Suppressor macrophage treated with lipopolysaccharide for 1 hour (primary cell): ENCODE measurements around the gene ARHGEF33.

Experiments used
- DNase-seq, 3 donors: peaks; one replicate each; pipeline ENCODE4 v3.0.0-alpha.2; 2020 to 2022

ARHGEF33 gene

DNA sequence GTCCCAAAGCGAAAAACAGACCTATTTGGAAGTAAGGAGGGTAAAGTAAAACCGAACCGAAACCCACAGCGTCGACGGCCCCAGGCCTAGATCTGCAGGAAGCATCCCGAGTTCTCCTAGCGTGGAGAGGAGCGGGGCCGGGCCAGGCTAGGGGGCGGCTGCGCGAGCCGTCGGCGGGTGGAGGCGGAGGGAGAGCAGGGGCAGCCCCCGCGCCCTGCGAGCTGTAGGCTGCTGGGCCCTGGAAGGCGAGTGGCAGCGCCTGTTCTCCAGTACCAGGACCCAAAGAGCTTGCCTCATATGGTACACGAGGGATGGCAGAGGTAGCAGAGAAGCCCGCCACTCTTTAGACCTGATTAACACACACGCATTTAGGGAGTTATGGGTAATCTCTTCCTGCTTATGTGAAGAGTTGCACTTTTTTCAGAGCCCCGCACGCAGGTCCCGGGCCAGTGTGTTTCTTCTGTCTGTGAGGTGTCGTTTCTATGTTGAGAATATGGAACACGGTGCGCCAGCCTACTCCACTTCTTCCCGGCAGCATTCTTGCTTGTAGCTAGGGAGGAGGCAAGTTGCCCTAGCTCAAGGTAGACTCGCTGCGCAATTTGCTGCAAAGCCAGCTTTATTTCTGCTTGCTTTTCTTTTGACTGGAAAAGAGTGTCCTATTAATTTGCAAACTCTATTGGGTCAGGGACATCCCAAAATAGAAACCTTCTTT is 71.1 kb downstream of the ARHGEF33 start:
- DNase-seq: no peak

DNA sequence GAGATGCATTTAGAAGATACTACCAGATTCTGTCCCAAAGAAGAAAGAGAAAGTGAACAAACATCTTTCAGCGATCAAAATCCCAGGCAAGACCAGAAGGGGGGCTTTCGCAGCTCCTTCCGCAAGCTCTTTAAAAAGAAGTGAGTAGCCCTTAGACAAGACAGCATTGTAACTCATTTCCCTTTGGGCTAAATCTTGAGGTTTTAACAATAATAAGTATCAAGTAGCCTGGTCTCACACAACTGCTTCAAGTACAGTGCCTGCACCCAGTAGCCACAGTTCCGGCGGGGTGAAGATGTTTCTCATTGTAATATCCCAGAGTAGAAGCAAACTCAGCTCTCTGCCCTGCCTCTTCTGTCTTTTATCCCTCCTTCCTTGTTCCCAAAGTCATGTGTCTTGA is 76.3 kb downstream of the ARHGEF33 start:
- DNase-seq: no peak

GRCh38 chr2:38966678-38967077 is 77.0 kb downstream of the ARHGEF33 start:
- DNase-seq: no peak

DNA sequence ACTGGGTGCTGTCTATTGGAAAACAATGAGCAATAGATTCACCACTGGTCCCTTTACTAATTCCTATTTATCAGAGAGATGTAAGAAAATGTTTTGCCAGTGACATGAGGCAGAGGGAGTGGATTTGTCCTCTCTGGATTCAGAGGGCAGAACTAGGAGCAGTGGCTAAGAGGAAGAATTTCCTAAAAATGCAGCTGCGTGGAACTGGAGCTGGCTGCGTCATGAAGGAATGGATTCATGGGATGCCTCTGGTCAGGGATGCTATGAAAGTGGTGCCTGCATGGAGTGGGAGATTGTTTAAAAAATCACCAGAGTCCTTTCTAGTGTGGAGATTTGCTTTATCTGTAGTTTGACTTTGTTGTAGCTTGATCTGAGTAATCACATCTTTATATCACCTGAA is 78.3 kb downstream of the ARHGEF33 start:
- no peak for DNase-seq

GRCh38 chr2:38971377-38971776 is 81.7 kb downstream of the ARHGEF33 start:
- no peak for DNase-seq

- DNase-seq: no peak
Observed at GRCh38 chr2:38973266-38973665, 83.6 kb downstream of the ARHGEF33 start.

DNA sequence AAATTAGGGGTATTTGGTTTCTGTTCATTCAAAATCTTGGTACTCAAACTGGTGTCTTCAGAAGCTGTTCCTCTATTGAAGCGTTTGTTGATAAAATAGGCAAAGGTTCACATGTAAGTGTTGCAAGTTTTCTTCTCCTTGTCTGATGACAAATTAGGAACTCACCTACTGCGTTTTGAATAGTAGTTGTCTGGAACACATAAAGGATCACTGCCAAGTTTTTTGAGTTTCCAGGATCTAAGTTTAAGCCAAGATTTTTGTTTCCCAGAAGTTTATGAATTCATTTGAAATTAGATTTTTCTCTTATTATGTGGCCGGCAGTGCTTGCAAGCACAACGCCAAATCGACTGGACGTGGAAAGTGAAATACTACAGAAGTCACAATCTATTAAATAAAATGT is 85.4 kb downstream of the ARHGEF33 start:
- no peak for DNase-seq

DNA sequence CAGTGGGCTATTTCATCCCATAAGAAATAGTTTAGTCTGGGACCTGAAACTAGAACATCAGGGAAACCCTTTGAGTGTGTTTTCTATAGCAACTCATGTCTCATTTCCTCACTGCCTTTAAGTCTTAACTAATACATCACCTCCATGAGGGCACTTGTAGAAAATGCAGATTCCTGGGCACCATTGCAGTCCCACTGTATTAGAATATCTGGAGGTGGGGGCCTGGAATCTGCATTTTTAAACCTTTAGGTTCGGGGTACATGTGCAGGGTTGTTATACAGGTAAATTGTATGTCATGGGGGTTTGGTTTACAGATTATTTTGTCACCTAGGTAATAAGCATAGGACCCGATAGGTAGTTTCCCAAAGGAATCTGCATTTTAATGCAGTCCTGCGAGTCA is 87.4 kb downstream of the ARHGEF33 start:
- DNase-seq: no peak

DNA sequence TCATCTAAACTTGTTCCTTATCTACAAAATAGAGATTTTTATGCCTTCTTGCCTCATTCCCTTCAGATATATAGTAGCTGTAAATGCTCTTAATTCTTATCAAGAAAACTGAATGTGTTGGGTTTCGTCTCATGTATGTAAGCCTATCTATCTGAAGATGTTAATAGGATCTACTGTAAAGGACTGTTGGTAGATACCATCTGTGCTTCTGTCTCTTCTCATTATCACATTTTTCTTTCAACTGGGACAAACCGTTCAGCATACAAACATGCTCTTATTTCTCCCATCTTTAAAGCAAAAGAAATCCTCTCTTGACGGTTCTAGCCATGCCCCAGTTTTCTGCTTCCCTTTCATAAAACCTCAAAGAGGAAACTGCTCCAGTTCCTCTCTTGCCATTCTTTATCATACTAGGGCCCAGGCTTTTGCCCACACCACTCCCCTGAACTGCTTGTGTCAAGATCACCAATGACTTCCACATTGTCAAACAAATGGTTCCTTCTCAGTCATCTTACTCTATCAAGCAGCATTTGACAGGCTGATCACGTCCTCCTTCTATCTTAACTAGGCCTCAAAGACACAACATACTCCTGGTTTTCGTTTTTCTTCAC is 88.7 kb downstream of the ARHGEF33 start:
- peak; percentile 58 to 83 (median 66) for DNase-seq

DNA sequence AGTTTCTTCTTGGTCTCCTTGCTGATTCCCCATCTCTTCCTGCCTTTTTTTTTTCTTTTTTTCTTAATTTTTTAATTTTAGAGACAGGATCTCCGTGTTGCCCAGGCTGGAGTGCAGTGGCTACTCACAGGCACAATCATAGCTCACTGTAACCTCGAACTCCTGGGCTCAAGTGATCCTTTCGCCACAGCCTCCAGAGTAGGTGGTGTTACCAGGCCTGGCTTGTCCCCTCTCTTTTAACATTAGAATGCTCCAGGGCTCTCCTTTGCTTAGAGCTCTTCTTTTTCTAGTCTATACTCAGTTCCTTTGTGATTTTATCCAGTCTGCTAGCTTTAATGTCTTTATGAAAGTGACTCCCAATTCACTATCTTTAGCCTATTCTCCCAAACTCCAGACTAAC is 89.2 kb downstream of the ARHGEF33 start:
- DNase-seq: no peak

- no peak for DNase-seq
Observed at GRCh38 chr2:38981003-38981669, 91.5 kb downstream of the ARHGEF33 start.

DNA sequence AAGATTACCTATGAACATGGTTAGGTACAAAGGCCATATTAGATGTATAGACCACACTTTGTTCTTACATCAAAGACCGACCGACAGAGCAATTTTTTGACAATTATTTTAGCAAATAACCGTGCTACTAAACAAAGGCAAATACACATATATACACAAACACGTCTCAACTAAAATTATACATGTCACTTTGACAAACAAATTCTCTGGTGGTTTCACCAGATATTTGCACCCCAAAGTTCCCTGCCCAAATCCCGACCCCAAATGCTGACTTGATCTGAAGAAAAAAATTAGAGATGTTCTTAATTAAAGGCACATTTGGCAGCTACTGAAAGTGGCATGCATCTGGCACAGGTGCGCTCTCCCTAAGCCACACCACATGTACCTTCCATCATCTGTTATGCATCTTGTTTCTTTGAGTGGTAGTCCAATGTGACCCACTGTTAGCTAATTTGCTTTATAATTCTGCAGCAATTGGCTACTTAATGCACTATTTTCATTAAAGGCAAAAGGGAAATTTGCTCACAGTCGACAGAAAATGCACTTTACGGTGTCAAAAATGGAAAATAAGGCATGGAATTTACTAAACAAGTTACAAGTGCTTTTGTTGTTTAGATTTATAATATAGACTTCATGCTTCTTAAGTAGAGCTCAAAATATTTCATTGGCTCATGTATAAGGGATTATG is 92.1 kb downstream of the ARHGEF33 start:
- no peak for DNase-seq

GRCh38 chr2:38982498-38982897 is 92.8 kb downstream of the ARHGEF33 start:
- DNase-seq: no peak

DNA sequence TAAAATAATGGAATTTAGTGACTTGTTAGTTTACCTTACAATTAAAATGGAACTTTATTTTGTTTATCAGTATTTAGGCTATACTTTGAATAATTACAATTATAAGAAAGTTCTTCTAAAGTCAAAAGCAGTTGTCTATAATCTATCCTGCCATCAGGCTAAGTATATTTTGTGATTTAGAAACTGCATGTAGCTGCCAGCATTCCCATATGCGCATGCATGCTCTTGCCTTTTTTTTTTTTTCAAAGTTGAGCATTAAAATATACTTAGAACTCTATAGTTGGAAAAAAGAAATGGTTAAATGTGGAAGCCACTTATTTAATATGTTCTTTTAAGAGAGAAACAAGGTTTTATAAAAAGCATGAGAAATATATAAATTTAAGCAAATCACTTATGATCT is 99.0 kb downstream of the ARHGEF33 start:
- DNase-seq: no peak

DNA sequence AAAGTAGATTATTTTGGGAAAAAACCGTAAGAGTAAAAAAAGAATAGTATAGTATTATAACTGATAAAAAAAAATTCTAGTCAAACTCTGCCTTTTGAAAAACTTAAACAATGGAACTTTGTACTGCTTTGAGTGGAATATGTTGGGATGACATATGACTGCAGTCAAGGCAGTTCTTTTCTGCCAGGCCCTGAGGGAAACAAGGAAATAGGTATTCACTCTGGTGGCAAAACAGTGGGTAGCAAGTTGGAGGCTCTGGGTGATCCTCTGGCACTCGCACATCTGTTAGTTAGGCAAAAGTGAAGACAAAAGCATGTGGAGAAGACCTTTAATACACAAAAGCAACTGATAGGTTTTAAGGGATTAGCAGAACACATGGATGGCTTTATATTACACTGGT is 102.2 kb downstream of the ARHGEF33 start:
- no peak for DNase-seq

DNA sequence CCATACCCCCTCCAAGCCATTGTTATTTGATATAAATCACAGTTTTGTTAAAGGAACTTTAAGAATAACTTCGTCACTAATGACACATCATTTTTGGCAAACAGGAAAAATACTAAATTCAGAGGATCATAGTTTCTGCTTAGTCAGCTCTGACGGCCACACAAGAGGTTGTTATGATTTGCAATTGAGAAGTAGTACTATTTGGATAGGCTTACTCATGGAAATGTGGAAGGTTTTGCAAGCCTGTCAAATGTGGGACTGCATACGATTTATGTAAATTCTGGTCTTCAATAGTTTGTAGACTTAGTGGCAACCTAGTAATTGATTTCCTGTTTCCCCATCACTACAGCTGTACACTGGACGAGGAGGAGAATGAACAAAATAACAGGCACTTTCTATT is 108.1 kb downstream of the ARHGEF33 start:
- DNase-seq: peak; percentile 72 to 93 (median 85)

DNA sequence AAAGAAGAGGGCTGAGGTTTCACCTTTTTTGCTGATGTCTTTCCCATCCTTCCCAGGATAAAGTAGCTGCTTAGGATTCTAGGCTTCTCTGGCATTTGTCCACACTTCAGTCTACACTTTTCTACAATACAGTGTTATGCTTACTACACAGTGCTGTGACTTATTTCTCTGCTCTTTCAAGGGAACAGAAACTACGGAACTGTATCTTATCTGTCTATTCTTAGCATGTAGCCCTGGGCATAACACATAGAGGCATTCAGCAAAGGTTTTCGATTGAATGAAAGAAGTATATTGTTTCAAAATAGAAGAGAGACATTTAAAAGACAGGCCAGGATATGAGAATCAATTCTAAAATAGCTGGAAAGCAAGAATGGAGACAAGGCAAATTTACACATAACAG is 110.9 kb downstream of the ARHGEF33 start:
- DNase-seq: no peak

- DNase-seq: no peak
Observed at GRCh38 chr2:39007875-39008504, 118.3 kb downstream of the ARHGEF33 start.

DNA sequence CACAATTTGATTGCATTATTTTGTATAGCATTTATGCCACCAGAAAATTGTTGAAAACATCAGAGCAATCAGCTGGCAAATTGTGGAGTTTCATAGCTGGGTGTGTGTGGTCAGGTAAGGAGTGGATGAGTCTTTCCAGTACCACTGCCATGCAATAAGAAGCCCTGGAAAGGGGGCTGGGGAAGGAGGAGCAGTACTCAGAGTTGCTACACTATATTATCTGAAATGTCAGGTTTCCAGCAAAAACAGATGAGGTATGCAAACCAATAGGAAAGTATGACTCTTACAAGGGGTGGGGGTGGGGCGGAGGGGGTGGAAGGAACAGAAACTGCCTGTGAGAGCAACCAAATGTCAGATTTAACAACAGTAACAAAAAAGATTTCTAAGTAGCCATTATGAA is 119.0 kb downstream of the ARHGEF33 start:
- peak; percentile 7 to 23 (median 20) for DNase-seq

GRCh38 chr2:39013871-39014270 is 124.2 kb downstream of the ARHGEF33 start:
- no peak for DNase-seq

DNA sequence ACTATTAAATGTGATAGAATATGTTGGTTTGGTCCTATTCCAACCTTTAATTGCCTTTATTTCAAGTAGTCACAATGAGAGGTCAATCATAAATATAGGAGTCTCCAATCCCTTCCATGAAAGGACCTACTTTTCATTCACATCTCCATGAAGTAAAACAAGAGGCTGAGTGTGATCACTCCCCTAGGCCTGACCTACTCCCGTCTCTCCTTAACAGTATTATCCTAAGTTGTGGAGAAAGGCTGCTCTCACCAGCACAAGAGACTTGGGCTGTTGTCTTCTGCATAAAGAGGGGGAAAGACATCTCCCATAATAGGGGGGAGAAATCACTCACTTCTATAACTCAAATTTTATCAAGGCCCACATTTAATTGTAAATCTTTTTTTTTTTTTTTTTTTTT is 125.7 kb downstream of the ARHGEF33 start:
- DNase-seq: no peak

- no peak for DNase-seq
Observed at GRCh38 chr2:39017334-39017733, 127.7 kb downstream of the ARHGEF33 start.

DNA sequence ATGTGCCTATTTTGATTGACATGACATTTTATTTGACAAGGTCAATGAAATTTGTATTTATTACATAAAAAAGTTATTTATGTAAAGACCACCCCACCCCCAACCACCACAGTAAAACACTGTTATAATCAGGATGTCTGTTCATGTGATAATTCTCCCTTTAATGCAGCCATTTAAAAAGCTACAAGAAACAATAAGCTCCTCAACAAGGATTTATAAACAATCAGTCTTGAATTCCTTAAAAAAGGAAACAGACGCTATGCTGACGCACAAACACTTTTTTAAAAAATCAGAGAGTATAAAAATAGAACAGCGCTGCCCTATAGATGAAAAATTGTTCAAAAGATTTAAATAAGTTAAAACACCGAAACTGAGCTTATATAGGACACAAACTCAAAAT is 129.0 kb downstream of the ARHGEF33 start:
- DNase-seq: no peak
